ENCODE results near the gene HNRNPH2. TPM values are rescaled to one million over a fixed set of nuclear protein-coding genes. Genes with fewer than 3 reads are reported as not detected.

The HNRNPH2 gene
- total RNA-seq, 1 experiment from 2014 or later, result 72.9 TPM

GRCh38 chrX:101408532-101408841 is 465 bp downstream of the HNRNPH2 start:
- Histone ChIP-seq H4K20me1 (ENCODE audit: insufficient read depth) (peaks cover 16% of the 10 kb centered on the region), H3K4me3 (peak overlapping the region; percentile 93), H3K4me1 (replicated peaks; ENCODE audit: insufficient read depth) (peaks cover 20% of the 10 kb centered on the region), H3K27me3 (ENCODE audit: insufficient read depth, low read depth) (no peaks in the 10 kb centered on the region), H3K36me3 (ENCODE audit: low read depth) (peaks cover 6% of the 10 kb centered on the region; the same call in 1 of the 2 replicates), H3K27ac (peak overlapping the region; percentile 91), H3K79me2 (ENCODE audit: low read depth) (peaks cover 83% of the 10 kb centered on the region), H3F3A (ENCODE audit: insufficient read depth, low read depth) (peaks cover 6% of the 10 kb centered on the region; the same call in 1 of the 2 replicates), H3K4me2 (peak overlapping the region; percentile 91), H2AFZ (peak overlapping the region; percentile 77; the same call in 1 of the 2 replicates), H3K9me2 (ENCODE audit: insufficient read depth) (no peaks in the 10 kb centered on the region), H3K9me3 (ENCODE audit: insufficient read depth, low read depth) (no peaks in the 10 kb centered on the region)
- TSS peak; percentile 63 for BruUV-seq (replicated peaks)
- DNase-seq, result no peak
- CTCF ChIA-PET, result no interaction called here
- intact Hi-C loops (cut with micrococcal nuclease; ENCODE audit: unreplicated experiment), result loop anchor here (5.0 kb wide), 2 partner anchors 209 to 761 kb away; partner anchors contain the start of gene ARMCX6
- no peak for TF ChIP-seq EZH2 (IDR thresholded peaks at IDR 0.05; ENCODE audit: low read depth)
- peak; percentile 28; the same call in 1 of the 2 replicates for TF ChIP-seq CTCF (conservative IDR thresholded peaks at IDR 0.05)
- POLR2A ChIA-PET (ENCODE audit: unreplicated experiment), result no interaction called here

GRCh38 chrX:101409043-101409442 is 1.0 kb downstream of the HNRNPH2 start:
- Histone ChIP-seq H3K79me2 (ENCODE audit: low read depth) (peaks cover 77% of the 10 kb centered on the region), H4K20me1 (ENCODE audit: insufficient read depth) (peaks cover 16% of the 10 kb centered on the region), H3K4me3 (peak overlapping the region; percentile 93), H3K4me2 (peak overlapping the region; percentile 91), H3K4me1 (replicated peaks; ENCODE audit: insufficient read depth) (peaks cover 20% of the 10 kb centered on the region), H3K9me3 (ENCODE audit: insufficient read depth, low read depth) (no peaks in the 10 kb centered on the region), H3K27ac (peak overlapping the region; percentile 91), H3K36me3 (ENCODE audit: low read depth) (peaks cover 6% of the 10 kb centered on the region; the same call in 1 of the 2 replicates), H3K9me2 (ENCODE audit: insufficient read depth) (no peaks in the 10 kb centered on the region), H3K27me3 (ENCODE audit: insufficient read depth, low read depth) (no peaks in the 10 kb centered on the region), H2AFZ (no peak overlapping the region), H3F3A (ENCODE audit: insufficient read depth, low read depth) (peaks cover 11% of the 10 kb centered on the region; the same call in 1 of the 2 replicates)
- CTCF ChIA-PET, result no interaction called here
- BruUV-seq (replicated peaks), result no TSS peak
- no peak for DNase-seq
- TF ChIP-seq EZH2 (IDR thresholded peaks at IDR 0.05; ENCODE audit: low read depth) (no peak), CTCF (conservative IDR thresholded peaks at IDR 0.05) (no peak)
- intact Hi-C loops (cut with micrococcal nuclease; ENCODE audit: unreplicated experiment), result loop anchor here (5.0 kb wide), 2 partner anchors 208 to 762 kb away; partner anchors contain the start of gene ARMCX6
- POLR2A ChIA-PET (ENCODE audit: unreplicated experiment), result interaction anchor here (0.7 kb wide), 1 partner anchor 9 kb away, joined by 8 read pairs; no protein-coding TSS in a partner anchor

GRCh38 chrX:101410461-101410860 is 2.4 kb downstream of the HNRNPH2 start:
- no peak overlapping the region for H3K27ac ChIP-seq
- intact Hi-C loops (cut with micrococcal nuclease; ENCODE audit: unreplicated experiment), result loop anchor here (10.0 kb wide), 1 partner anchor 674 kb away; no protein-coding TSS in a partner anchor
- no peaks in the 10 kb centered on the region for H3K27me3 ChIP-seq (ENCODE audit: insufficient read depth, low read depth)
- no peak for TF ChIP-seq EZH2 (IDR thresholded peaks at IDR 0.05; ENCODE audit: low read depth)
- no peak for TF ChIP-seq CTCF (conservative IDR thresholded peaks at IDR 0.05)
- H3K9me3 ChIP-seq (ENCODE audit: insufficient read depth, low read depth), result no peaks in the 10 kb centered on the region
- peaks cover 16% of the 10 kb centered on the region for H4K20me1 ChIP-seq (ENCODE audit: insufficient read depth)
- no TSS peak for BruUV-seq (replicated peaks)
- peaks cover 63% of the 10 kb centered on the region for H3K79me2 ChIP-seq (ENCODE audit: low read depth)
- H3K36me3 ChIP-seq (ENCODE audit: low read depth), result peaks cover 6% of the 10 kb centered on the region; the same call in 1 of the 2 replicates
- CTCF ChIA-PET, result no interaction called here
- POLR2A ChIA-PET (ENCODE audit: unreplicated experiment), result interaction anchor here (0.6 kb wide), 1 partner anchor 15 kb away, joined by 3 read pairs; no protein-coding TSS in a partner anchor
- H3K9me2 ChIP-seq (ENCODE audit: insufficient read depth), result no peaks in the 10 kb centered on the region
- H3K4me3 ChIP-seq, result peak overlapping the region; percentile 93; the same call in 1 of the 2 replicates
- no peak for DNase-seq
- no peak overlapping the region for H2AFZ ChIP-seq
- peak overlapping the region; percentile 91 for H3K4me2 ChIP-seq
- H3F3A ChIP-seq (ENCODE audit: insufficient read depth, low read depth), result peaks cover 11% of the 10 kb centered on the region
- peaks cover 20% of the 10 kb centered on the region for H3K4me1 ChIP-seq (replicated peaks; ENCODE audit: insufficient read depth)

All from PC-9 (cell line).